ENCODE results near the gene KRTAP9-8. TPM values are rescaled to one million over a fixed set of nuclear protein-coding genes. Genes with fewer than 3 reads are reported as not detected.
"Not testable (repeated sequence)": the region's sequence is repeated elsewhere in the genome, so short reads cannot be mapped to it uniquely, and the experiment has no call there.

Gene KRTAP9-8
- total and polyA plus RNA-seq, 2 donors = not detected

- not testable (repeated sequence) for H3K36me3 ChIP-seq (ENCODE audit: insufficient read depth); DNase-seq (ENCODE audit: extremely low spot score); H3K4me3 ChIP-seq (ENCODE audit: low read depth, low read length); H3K4me1 ChIP-seq (ENCODE audit: insufficient read depth); H3K27ac ChIP-seq (ENCODE audit: low read depth)
- 59% methylated on average over 1 of the region's 1 CpG for WGBS
Measured at GRCh38 chr17:41271323-41271722, 33.5 kb downstream of the KRTAP9-8 start.

DNA sequence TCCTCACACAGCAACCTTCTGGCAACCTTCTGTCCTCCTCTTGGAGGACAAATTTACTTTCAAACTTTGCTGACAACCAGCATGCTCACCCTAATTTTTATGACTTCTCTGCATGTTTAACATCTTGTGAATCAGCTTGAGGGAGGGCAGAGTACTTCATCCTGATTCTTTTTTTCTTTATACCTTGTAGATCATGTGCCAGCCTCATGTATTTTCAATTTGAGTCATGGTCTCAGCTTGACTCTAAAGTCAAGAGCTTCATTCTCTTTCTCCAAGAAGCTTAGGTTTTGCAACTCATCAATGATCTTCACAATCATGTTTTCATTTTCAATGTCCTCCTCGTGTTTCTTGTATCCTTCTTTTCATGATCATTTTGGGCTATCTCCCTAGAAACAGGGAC lies 34.1 kb downstream of the KRTAP9-8 start:
- H3K4me3 ChIP-seq (ENCODE audit: low read depth, low read length) = no peak overlapping the region
- WGBS = 36% methylated on average over 1 of the region's 1 CpG
- no peaks in the 10 kb centered on the region for H3K36me3 ChIP-seq (ENCODE audit: insufficient read depth)
- no peak overlapping the region for H3K27ac ChIP-seq (ENCODE audit: low read depth)
- H3K4me1 ChIP-seq (ENCODE audit: insufficient read depth) = no peaks in the 10 kb centered on the region
- no peak for DNase-seq (ENCODE audit: extremely low spot score)

DNA sequence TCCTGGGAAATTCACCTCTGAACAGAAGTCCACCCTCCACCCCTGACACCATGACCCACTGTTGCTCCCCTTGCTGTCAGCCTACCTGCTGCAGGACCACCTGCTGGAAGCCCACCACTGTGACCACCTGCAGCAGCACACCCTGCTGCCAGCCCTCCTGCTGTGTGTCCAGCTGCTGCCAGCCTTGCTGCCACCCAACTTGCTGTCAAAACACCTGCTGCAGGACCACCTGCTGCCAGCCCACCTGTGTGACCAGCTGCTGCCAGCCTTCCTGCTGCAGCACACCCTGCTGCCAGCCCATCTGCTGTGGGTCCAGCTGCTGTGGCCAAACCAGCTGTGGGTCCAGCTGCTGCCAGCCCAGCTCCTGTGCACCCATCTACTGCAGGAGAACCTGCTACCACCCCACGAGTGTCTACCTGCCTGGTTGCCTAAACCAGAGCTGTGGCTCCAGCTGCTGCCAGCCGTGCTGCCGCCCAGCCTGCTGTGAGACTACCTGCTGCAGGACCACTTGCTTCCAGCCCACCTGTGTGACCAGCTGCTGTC lies 37.9 kb downstream of the KRTAP9-8 start, which contains the start of gene KRTAP9-7:
TSS of gene KRTAP9-7 (plus strand) at position 51 of the 543 bp plus-strand sequence. CDS start at position 51, 0 bp downstream.
- H3K36me3 ChIP-seq (ENCODE audit: insufficient read depth); H3K4me3 ChIP-seq (ENCODE audit: low read depth, low read length); H3K27ac ChIP-seq (ENCODE audit: low read depth); H3K4me1 ChIP-seq (ENCODE audit: insufficient read depth); DNase-seq (ENCODE audit: extremely low spot score): not testable (repeated sequence)
- WGBS = 78% methylated on average over 3 of the region's 3 CpGs

- whole genome bisulfite sequencing = 86% methylated on average over 3 of the region's 3 CpGs
- Histone ChIP-seq H3K4me3 (ENCODE audit: low read depth, low read length) (no peak overlapping the region), H3K36me3 (ENCODE audit: insufficient read depth) (no peaks in the 10 kb centered on the region), H3K27ac (ENCODE audit: low read depth) (no peak overlapping the region), H3K4me1 (ENCODE audit: insufficient read depth) (no peaks in the 10 kb centered on the region)
- DNase-seq (ENCODE audit: extremely low spot score) = no peak
Measured at GRCh38 chr17:41278176-41278955, 40.6 kb downstream of the KRTAP9-8 start.

- no peak overlapping the region for H3K4me3 ChIP-seq (ENCODE audit: low read depth, low read length)
- H3K4me1 ChIP-seq (ENCODE audit: insufficient read depth) = peaks cover 1% of the 10 kb centered on the region
- 44% methylated on average over 3 of the region's 3 CpGs for WGBS
- H3K27ac ChIP-seq (ENCODE audit: low read depth) = no peak overlapping the region
- DNase-seq (ENCODE audit: extremely low spot score) = no peak
- H3K36me3 ChIP-seq (ENCODE audit: insufficient read depth) = no peaks in the 10 kb centered on the region
Measured at GRCh38 chr17:41284043-41284442, 46.2 kb downstream of the KRTAP9-8 start.

DNA sequence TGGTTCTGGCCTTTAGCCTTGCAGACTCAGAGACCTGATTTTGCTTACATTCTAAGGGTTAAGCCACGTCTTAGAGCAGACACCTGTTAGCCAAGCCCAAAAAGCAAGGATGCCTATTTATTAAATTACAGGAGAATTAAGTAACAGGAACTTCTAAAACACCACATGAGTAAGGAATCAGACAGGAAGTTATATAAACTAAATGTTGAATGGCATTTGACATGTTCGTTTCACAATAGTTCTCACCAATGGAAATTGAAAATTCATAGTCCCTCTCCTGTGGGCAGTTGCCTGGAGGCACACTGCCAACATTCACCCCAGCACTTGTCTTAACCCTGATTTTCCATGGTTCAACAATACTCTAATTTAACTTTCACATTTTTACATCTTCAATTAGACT lies 46.7 kb downstream of the KRTAP9-8 start:
- Histone ChIP-seq H3K4me1 (ENCODE audit: insufficient read depth) (peaks cover 1% of the 10 kb centered on the region), H3K27ac (ENCODE audit: low read depth) (no peak overlapping the region), H3K4me3 (ENCODE audit: low read depth, low read length) (no peak overlapping the region), H3K36me3 (ENCODE audit: insufficient read depth) (no peaks in the 10 kb centered on the region)
- no peak for DNase-seq (ENCODE audit: extremely low spot score)
- 57% methylated on average over 2 of the region's 2 CpGs for WGBS

DNA sequence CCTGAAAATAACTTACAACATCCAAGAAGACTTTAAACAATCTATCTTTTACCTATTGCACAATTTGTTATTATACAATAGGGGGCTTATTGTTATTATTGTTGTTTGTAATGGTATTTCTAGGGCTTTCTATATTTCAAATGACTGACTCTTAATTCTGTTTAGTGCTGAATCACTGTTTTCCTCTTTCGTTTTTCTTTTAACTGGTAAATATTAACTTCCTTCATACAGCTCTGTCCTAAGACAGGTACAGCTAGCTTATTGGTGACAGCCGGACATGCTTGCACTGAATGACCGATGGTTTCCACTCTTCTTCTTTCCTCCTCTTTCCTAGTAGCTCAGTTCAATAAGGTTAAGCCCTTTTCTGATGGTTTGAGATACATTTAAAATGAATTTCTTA lies 49.3 kb downstream of the KRTAP9-8 start:
- DNase-seq (ENCODE audit: extremely low spot score) = no peak
- Histone ChIP-seq H3K4me1 (ENCODE audit: insufficient read depth) (peaks cover 1% of the 10 kb centered on the region), H3K4me3 (ENCODE audit: low read depth, low read length) (no peak overlapping the region), H3K27ac (ENCODE audit: low read depth) (no peak overlapping the region), H3K36me3 (ENCODE audit: insufficient read depth) (no peaks in the 10 kb centered on the region)
- WGBS = 86% methylated on average over 3 of the region's 3 CpGs

Small RNA genes lying within 50 kb of the gene (small RNA-seq; reads per million reads assigned to genes)
- not detected for gene KRTAP9-10P

Other genes starting within 250 kb of the KRTAP9-8 start
Only the 30 nearest of the 41 such genes appear.
- not detected for gene KRTAP2-2, start 182.8 kb upstream of the KRTAP9-8 start, total RNA-seq
- not detected for gene KRTAP2-2, start 182.8 kb upstream of the KRTAP9-8 start, polyA plus RNA-seq
- not detected for gene KRTAP2-3, start 177.9 kb upstream of the KRTAP9-8 start, total RNA-seq
- gene KRTAP2-3, start 177.9 kb upstream of the KRTAP9-8 start, polyA plus RNA-seq = not detected
- gene KRTAP2-4, start 172.1 kb upstream of the KRTAP9-8 start, total RNA-seq = not detected
- gene KRTAP2-4, start 172.1 kb upstream of the KRTAP9-8 start, polyA plus RNA-seq = not detected
- not detected for gene KRTAP4-7, start 153.8 kb upstream of the KRTAP9-8 start, total RNA-seq
- not detected for gene KRTAP4-7, start 153.8 kb upstream of the KRTAP9-8 start, polyA plus RNA-seq
- not detected for gene KRTAP4-8, start 139.9 kb upstream of the KRTAP9-8 start, total RNA-seq
- not detected for gene KRTAP4-8, start 139.9 kb upstream of the KRTAP9-8 start, polyA plus RNA-seq
- gene KRTAP4-16, start 135.8 kb upstream of the KRTAP9-8 start, total RNA-seq = not detected
- gene KRTAP4-16, start 135.8 kb upstream of the KRTAP9-8 start, polyA plus RNA-seq = not detected
- gene KRTAP4-9, start 132.6 kb upstream of the KRTAP9-8 start, total RNA-seq = not detected
- gene KRTAP4-9, start 132.6 kb upstream of the KRTAP9-8 start, polyA plus RNA-seq = not detected
- gene KRTAP4-11, start 119.6 kb upstream of the KRTAP9-8 start, total RNA-seq = not detected
- gene KRTAP4-11, start 119.6 kb upstream of the KRTAP9-8 start, polyA plus RNA-seq = not detected
- not detected for gene KRTAP4-12, start 113.8 kb upstream of the KRTAP9-8 start, total RNA-seq
- gene KRTAP4-12, start 113.8 kb upstream of the KRTAP9-8 start, polyA plus RNA-seq = not detected
- not detected for gene KRTAP4-6, start 97.5 kb upstream of the KRTAP9-8 start, total RNA-seq
- gene KRTAP4-6, start 97.5 kb upstream of the KRTAP9-8 start, polyA plus RNA-seq = not detected
- gene KRTAP4-5, start 88.2 kb upstream of the KRTAP9-8 start, total RNA-seq = not detected
- gene KRTAP4-5, start 88.2 kb upstream of the KRTAP9-8 start, polyA plus RNA-seq = not detected
- not detected for gene KRTAP4-4, start 77.3 kb upstream of the KRTAP9-8 start, total RNA-seq
- gene KRTAP4-4, start 77.3 kb upstream of the KRTAP9-8 start, polyA plus RNA-seq = not detected
- not detected for gene KRTAP4-3, start 69.8 kb upstream of the KRTAP9-8 start, total RNA-seq
- gene KRTAP4-3, start 69.8 kb upstream of the KRTAP9-8 start, polyA plus RNA-seq = not detected
- not detected for gene KRTAP4-2, start 59.8 kb upstream of the KRTAP9-8 start, total RNA-seq
- gene KRTAP4-2, start 59.8 kb upstream of the KRTAP9-8 start, polyA plus RNA-seq = not detected
- gene KRTAP4-1, start 53.1 kb upstream of the KRTAP9-8 start, total RNA-seq = not detected
- not detected for gene KRTAP4-1, start 53.1 kb upstream of the KRTAP9-8 start, polyA plus RNA-seq
- gene KRTAP9-1, start 48.1 kb upstream of the KRTAP9-8 start, total RNA-seq = not detected
- not detected for gene KRTAP9-1, start 48.1 kb upstream of the KRTAP9-8 start, polyA plus RNA-seq
- not detected for gene KRTAP9-2, start 11.4 kb upstream of the KRTAP9-8 start, total RNA-seq
- gene KRTAP9-2, start 11.4 kb upstream of the KRTAP9-8 start, polyA plus RNA-seq = not detected
- not detected for gene KRTAP9-3, start 5.5 kb upstream of the KRTAP9-8 start, total RNA-seq
- not detected for gene KRTAP9-3, start 5.5 kb upstream of the KRTAP9-8 start, polyA plus RNA-seq
- gene KRTAP9-4, start 11.7 kb downstream of the KRTAP9-8 start, total RNA-seq = not detected
- not detected for gene KRTAP9-4, start 11.7 kb downstream of the KRTAP9-8 start, polyA plus RNA-seq
- gene KRTAP9-9, start 17.4 kb downstream of the KRTAP9-8 start, total RNA-seq = not detected
- not detected for gene KRTAP9-9, start 17.4 kb downstream of the KRTAP9-8 start, polyA plus RNA-seq
- not detected for gene KRTAP9-6, start 27.4 kb downstream of the KRTAP9-8 start, total RNA-seq
- gene KRTAP9-6, start 27.4 kb downstream of the KRTAP9-8 start, polyA plus RNA-seq = not detected
- gene KRTAP9-7, start 37.7 kb downstream of the KRTAP9-8 start, total RNA-seq = not detected
- not detected for gene KRTAP9-7, start 37.7 kb downstream of the KRTAP9-8 start, polyA plus RNA-seq
- gene KRTAP29-1, start 64.9 kb downstream of the KRTAP9-8 start, total RNA-seq = not detected
- not detected for gene KRTAP29-1, start 64.9 kb downstream of the KRTAP9-8 start, polyA plus RNA-seq
- not detected for gene KRTAP16-1, start 71.3 kb downstream of the KRTAP9-8 start, total RNA-seq
- not detected for gene KRTAP16-1, start 71.3 kb downstream of the KRTAP9-8 start, polyA plus RNA-seq
- not detected for gene KRTAP17-1, start 77.7 kb downstream of the KRTAP9-8 start, total RNA-seq
- not detected for gene KRTAP17-1, start 77.7 kb downstream of the KRTAP9-8 start, polyA plus RNA-seq
- gene KRT33A, start 112.8 kb downstream of the KRTAP9-8 start, total RNA-seq = not detected
- gene KRT33A, start 112.8 kb downstream of the KRTAP9-8 start, polyA plus RNA-seq = not detected
- gene KRT33B, start 131.8 kb downstream of the KRTAP9-8 start, total RNA-seq = not detected
- gene KRT33B, start 131.8 kb downstream of the KRTAP9-8 start, polyA plus RNA-seq = not detected
- not detected for gene KRT34, start 144.3 kb downstream of the KRTAP9-8 start, total RNA-seq
- not detected for gene KRT34, start 144.3 kb downstream of the KRTAP9-8 start, polyA plus RNA-seq
- 0.16 TPM for gene KRT31, start 159.6 kb downstream of the KRTAP9-8 start, total RNA-seq
- not detected for gene KRT31, start 159.6 kb downstream of the KRTAP9-8 start, polyA plus RNA-seq
- not detected for gene KRT37, start 186.6 kb downstream of the KRTAP9-8 start, total RNA-seq
- gene KRT37, start 186.6 kb downstream of the KRTAP9-8 start, polyA plus RNA-seq = not detected

All from urinary bladder (tissue), 4 donors.